CD4-positive, alpha-beta T cell treated with Interleukin-1 beta for 1 hour (primary cell): ENCODE measurements around the gene ASIC4.
A peak's percentile ranks its signal among the peaks of the same experiment; 100 is the strongest.

Experiments used
- DNase-seq, 2 donors: peaks; one replicate each; pipeline ENCODE4 v3.0.0-alpha.2; 2020 to 2022

ASIC4 gene

DNA sequence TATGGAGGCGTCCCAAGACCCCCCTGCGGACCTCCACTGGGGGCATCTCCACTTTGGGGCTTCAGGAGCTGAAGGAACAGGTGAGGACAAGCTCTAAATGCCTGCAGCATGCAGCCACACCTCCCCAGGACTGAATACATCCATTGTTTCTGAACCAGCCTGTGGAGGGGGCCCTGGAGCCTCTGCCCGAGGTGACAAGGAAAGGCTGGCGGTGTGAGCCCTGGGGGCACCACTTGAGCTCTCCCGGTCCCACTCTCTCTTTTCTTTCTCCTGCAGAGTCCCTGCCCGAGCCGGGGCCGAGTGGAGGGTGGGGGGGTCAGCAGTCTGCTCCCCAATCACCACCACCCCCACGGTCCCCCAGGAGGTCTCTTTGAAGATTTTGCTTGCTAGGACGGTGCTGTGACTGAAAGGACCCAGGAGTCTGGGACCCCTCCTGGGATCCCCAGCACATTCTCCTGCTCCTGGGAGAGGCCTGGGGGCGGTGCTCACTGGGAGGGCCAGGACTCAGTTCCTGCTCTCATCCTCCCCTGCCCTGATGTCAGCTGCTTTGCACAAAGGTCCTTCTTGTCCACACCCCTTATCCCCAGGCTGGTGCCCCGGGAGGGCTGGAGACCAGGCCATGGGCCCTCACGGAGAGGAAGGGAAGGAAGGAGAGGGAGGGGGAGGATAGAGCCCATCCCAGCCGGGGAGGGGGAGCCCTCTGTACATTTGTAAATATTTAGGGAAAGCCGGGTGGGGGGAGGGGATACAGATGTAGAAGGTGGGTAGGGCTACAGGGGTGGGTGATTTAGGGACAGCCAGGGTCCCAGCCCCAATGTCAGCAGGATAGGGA is 23.6 kb downstream of the ASIC4 start:
- DNase-seq: no peak

DNA sequence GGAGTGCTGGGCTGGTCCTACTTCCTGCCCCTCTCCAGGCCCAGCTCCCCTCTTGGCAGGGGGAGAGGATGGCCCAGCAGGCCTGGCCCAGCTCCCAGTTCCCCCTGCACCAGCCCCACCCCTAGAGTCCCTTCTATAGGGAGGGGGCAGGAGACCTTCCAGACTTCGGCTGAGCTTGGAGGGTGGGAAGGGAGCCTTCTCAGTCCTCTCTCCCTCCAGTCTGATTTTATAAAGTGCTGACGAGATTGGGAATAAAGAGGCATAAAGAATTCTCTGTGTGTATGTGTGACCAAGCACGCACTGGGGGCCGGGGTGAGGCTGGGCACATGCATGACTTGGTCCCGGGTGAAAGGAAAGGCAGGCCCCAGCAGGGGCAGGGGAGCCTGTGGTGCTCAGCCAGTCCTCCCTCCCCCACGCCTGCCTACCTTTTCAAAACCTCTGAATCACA is 24.2 kb downstream of the ASIC4 start:
- DNase-seq: no peak

DNA sequence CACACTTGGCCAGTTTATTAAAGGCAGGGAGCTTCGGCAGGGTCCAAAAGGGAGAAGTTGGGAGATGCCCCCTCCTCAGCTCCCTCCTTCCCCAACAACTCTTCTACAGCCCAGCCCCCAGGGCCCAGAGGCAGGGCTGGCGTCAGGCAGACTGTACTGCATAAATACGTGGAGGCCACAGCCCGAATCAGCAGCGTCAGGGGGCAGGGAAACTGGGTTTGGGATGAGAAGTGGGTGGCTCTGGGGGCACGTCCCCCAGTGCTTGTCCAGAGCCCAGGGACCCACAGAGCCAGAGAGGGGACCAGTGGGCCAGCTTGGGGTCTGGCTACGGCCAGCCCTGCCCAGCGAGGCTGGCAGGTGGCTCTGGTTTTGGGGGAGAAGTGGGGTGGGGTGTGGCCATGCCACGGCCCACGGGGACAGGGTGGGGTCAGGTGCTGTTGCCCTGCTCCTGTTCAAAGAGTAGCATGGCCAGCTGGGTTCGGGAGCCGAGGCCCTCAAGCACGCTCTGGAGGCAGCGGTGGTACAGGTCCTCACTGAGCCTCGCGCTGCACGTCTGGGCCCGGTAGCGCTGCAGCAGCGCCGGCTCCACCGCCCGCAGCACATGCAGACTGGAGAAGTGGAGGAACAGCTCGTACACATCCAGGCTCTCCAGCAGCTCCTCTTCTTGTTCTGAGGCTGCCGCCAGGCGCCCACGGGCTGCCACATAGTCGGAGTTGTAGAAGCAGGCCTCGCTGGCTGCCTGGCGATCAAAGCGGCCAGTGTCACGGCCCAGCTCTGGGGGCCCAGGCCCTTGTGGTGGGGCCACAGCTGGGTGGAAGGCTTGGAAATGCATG is 24.9 kb downstream of the ASIC4 start:
- DNase-seq: no peak

DNA sequence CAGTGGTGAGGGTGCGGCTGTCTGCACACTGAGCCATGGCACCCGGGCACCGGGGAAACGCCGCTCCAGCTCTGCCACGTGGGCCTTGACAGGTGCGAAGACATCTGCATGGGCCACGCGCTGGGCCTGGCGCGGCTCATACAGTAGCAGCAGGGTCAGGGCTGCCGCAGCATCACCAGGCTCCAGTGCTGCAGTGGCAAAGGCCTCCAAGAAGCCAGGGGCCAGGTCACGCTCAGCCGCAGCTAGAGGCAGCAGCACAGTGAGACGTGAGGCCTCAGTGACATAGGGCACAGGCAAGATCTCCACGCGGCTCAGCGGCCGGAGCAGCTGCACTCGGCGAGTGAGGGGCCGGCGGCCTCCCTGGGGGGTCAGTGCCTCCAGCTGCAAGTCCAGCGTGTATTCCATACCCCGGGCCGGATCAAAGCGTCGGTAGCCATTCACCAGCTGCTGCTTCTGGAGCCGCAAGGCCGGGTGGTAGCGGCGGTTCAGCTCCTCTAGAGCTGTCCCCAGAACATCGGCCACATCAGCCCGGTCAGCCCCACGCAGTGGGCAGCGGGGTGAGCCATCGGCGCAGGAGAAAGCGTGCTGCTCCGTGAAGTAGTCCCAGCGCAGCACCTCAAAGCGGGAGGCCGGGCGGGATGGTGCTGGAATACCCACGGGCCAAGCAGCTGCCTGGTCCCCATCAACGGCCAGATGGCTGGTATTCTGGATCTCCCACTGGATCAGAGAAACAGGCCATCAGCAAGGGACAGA is 25.8 kb downstream of the ASIC4 start:
- DNase-seq: no peak

DNA sequence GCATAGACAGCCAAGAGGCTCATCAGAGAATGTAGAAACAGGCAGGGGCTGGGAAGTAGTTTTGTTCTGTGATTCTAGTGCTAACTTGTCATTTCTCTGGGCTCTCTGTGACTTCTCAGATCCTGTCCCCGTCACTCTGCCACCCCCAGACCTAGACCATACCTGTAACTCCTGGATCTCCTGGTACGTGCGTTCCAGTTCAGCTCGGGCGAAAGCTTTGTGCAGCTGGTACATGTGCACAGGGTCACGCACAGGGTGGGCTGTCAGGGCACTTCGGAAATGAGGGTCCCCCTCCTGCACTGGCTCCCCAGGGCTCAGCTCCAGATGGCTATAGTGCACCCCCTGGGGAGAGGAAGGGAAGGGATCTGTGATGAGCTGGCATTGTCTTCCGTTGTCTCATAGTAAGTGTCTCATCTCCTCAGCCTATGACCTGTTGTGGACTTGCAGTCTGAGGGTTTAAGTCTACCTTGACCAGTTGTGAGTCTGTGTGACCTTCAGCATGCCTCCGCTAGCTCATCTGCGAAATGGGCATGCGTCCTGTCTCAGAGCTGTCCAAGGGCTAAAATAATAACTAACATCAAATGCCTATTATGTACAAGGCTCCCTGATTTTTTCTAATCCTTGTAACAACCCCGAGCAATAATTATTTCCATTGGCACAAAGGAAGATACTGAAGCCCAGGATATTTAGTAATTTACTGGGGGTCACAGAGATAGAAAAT is 26.7 kb downstream of the ASIC4 start:
- DNase-seq: no peak

DNA sequence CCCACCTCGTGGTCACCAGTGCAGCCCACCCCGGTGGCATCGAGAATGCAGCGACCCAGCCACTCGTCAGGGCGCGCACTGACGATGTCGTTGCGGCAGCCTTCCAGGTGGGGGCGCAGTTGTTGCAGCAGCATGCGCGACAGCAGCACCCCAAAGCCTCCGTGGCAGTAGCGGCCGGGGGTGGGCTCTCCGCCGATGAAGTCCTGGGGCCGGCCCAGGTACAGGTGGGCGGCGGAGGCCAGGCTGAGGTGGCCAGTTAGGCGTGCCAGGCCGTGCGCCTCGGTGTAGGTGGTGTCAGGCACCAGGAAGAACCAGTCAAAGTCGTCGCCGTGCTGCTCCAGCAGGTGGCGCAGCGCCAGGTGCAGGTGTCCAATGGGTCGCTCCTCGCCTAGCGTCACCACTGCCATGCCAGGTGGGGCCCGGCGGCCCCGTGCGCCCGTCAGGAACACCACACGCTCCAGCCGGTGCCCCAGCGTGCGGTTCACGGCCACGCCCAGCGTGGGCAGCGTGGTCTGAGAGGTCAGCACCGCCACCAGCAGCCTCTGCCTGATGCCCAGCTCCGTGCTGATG is 27.4 kb downstream of the ASIC4 start:
- peak; percentile 87 to 91 for DNase-seq

DNA sequence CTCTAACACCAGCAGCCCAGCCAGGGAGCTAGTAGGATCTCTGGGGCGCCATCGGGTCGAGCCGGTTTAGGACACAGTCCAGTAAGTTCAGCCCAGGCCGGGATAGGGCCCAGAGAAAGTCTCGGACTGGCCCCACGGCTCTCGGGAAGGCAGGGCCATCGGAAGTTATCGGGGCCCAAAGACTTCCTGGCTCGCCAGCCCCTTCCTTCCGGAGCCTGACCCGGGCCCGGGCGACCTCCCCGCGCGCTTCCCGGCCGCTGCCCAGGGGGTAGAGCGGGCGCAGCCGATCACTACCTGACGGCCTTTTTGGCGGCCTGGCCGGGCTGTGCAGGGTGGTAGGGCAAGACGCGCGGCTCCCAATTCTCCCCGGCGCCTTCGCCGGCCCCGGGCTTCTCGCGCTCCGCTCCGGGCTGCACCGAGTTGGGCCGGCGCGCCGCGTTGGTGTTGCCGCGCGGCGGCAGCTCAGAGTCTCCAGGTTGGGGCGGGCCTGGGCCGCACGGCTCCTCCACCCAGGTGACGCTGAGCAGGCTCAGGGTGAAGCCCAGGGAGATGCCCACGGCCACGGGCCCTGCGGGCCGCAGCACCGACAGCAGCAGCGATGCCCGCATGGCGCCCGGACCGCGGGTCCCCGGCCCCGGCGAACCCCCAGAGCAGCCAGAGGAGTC is 28.8 kb downstream of the ASIC4 start:
- DNase-seq: no peak

DNA sequence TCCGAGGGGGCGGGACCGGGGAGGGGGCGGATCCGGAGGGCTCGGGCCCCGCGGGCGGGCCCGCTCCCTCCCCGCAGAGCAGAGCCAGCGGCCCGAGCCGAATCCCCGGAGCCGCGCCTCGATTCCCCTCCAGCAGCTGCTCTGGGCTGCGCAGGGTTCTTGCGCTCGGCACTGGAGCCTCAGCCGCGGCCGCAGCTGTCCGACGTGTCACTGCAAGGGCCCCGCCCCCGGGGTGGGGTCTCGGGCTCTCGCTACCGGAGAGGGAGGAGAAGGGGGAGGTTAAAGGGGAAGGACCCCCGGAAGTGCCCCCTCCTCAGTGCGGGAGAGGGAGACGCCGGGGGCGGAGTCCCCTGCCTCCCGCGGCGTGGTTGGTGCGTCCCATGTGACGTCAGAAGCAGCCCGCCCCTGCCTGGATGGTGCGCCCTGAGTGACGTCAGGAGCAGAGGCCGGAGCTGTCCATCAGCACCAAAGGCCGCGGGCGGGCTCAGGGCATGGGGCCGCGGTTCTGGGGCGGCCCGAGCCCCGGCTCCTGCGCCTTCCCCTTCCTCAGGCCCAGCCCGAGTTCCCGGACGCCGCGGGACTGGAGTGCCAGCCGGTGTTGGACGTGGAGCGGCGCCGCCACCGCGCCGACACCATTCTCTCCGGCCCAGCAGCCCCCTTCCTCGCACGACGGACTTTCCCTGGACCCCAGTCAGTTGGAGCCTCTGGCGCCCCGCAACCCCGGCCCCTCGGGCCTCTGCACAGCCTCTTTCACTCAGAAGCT is 29.5 kb downstream of the ASIC4 start, which contains the start of the genes CHPF and TMEM198:
TSS of gene CHPF (minus strand) at position 214 of the 763 bp plus-strand sequence. CDS start 271 bp downstream, outside the sequence.
TSS of gene TMEM198 (plus strand) at position 433 of the 763 bp plus-strand sequence. CDS start 700 bp downstream, outside the sequence.
- peak; percentile 95 to 96 for DNase-seq

DNA sequence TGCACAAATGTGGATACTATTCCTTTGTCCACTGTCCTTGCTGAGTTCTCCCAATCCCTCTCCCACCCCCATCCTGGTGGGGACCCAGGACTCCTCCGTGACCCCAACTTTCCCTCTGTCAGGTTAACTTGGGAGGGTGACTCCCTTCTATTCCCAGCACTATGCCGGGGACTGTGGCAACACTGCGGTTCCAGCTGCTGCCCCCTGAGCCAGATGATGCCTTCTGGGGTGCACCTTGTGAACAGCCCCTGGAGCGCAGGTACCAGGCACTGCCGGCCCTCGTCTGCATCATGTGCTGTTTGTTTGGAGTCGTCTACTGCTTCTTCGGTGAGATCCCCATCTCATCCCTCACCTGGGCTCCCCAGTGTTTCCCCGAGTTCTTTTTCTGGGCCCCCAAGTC is 30.3 kb downstream of the ASIC4 start:
- no peak for DNase-seq

DNA sequence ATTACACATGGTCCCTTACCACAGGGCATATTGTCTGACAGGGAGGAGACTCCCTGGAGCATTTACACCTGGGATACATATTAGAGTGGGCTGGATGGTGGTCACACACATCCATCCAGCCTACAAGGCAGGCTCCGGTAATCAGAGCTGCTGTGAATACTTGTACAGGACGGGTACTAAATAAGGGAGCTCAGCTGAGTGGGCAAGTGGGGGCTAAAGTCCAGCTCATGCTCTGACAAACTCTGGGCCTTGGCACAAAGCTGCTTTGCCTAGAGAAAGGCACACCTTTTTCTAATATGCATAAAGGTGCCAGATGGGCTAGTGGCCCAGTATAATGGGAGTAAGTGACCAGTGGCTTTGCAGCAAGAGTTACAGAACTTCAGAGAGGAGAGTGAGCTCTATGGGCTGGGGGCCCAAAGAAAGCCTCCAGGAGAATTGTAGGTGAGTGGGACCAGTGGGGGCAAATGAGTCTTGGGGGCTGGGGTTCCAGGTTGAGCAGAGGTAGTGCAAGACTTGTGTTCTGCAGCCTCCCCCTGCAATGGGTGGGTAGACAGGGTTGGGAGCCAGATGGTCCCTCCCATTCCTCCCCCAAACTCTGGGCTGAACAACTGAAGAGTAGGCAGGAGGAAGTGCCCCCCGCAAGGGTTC is 31.1 kb downstream of the ASIC4 start:
- no peak for DNase-seq

DNA sequence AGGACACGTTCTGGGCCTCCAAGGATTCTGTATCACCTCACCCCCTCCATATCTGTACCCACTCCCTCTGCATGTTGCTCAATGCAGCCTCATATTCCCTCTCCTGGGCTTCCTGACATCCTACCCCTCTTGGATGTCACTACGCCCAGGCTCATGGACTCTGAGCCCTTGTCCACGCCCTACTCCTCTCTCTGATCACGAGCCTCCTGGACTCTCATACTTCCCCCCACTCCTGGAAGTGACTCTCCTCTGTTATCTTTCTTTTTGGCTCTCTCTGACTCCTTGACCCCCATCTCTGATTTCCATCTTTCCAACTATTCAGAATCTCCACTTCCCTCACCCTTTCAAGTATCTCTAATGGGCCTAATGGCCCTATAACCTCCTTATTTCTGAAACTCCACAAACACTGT is 31.7 kb downstream of the ASIC4 start:
- no peak for DNase-seq

DNA sequence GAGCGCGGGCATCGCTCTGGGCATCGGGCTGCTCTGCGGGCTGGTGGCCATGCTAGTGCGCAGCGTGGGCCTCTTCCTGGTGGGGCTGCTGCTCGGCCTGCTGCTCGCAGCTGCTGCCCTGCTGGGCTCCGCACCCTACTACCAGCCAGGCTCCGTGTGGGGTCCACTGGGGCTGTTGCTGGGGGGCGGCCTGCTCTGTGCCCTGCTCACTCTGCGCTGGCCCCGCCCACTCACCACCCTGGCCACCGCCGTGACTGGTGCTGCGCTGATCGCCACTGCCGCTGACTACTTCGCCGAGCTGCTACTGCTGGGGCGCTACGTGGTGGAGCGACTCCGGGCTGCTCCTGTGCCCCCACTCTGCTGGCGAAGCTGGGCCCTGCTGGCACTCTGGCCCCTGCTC is 33.3 kb downstream of the ASIC4 start:
- no peak for DNase-seq

DNA sequence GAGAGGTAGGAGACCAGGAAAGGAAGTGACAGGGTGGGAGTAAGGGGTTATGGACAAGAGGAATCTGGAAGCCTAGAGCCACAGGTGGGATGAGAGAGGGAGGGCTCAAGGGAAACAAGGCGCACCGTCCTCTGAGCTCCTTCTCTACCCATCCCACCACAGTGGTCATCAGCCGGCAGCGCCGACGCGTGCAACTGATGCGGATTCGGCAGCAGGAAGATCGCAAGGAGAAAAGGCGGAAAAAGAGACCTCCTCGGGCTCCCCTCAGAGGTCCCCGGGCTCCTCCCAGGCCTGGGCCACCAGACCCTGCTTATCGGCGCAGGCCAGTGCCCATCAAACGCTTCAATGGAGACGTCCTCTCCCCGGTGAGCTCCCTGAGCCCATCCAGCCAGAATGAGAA is 34.7 kb downstream of the ASIC4 start:
- no peak for DNase-seq

DNA sequence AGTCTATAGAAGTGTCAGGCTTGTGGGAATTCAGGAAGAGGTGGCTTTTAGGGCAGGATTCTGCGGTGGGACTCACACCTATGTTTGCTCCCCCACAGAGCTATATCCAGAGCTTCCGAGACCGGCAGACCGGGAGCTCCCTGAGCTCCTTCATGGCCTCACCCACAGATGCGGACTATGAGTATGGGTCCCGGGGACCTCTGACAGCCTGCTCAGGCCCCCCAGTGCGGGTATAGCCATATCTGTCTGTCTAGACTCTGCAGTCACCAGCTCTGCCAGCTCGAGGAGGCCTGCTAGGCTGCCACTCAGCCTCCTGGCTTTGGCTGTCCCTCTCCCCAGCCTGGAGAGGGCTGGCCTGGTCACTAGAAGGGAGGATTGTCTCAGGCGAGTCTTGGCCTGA is 35.3 kb downstream of the ASIC4 start:
- no peak for DNase-seq

DNA sequence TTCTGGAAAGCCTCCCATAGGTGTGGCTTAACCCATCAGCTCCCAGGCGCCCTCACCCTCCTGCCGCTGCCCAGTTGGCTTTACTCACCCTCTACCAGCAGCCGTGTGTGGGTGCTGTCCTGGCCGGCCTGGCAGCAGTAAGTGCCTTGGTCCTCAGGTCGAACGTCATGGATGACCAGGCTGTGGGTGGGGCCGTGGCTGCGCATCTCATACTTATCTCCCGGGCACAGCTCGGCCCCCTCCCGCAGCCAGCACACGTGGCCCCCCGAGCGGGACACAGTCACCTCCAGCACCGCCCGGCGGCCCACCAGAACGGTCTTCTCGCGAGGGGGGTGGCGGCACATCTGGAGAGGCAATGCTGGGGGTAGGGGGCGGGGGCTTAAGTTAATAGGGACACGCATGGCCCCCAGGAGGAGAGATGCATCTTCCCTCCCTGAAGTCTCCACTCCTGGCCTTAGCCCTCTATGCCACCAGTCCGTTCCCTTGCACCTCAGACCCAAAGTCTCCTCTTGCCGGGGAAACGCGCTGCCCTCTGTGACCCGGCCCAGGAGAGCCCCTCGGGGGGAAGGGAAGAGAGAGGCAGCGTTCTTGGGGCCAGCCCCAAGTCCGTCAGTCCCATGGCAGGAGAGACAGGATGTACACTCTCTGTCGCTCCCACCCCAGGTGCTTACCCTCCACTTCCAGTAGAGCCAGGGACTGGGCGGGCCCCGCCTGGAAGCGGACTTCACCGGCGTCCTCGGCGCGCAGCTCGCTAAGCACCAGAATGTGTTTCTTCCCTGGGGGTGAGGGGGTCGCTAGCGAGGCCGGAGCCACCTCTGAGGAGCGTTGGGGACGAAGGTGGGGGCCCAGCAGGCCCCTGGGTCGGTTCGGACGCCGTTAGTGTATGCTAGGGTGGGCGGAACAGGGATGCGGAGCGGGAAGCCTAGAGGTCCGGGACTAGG is 37.4 kb downstream of the ASIC4 start:
- peak in 1 of 2 donors; percentile 25 for DNase-seq

DNA sequence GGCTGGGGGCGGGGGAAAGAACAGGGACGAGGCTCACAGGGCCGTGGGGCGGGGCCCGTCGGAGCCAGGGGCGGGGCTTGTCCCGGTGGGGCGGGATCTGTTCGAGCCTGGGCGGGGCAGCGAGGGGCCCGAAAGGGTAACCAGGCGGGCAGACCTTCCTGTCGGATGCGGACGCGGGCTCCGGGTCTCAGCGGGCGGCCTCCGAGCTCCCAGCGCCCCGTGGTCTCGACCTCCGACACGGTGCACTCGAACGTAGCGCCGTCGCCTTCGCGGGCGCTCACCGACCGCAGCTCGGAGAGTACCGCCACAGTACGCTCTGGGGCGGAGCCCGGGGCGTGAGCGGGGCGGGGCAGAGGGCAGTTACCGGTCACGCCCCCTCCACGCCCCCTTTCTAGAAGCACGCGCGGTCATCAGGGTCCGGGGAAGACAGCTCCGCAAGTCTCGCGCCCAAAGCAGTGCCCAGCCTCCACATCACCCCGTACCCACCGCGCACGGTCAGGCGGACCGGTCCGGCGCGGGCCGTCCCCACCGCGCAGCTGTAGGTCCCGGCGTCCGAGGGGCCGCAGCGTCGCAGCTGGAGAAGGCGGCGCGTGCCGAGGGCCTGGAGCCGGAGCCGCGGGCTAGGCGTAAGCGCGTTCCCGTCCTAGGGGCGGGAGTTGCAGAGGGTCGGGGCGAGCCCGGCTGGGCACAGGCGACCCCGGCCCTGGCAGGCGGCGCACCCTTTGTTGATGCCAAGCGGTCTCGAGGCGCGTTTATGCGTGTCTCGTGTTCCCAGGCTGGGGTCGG is 38.3 kb downstream of the ASIC4 start:
- peak; percentile 80 to 81 for DNase-seq

DNA sequence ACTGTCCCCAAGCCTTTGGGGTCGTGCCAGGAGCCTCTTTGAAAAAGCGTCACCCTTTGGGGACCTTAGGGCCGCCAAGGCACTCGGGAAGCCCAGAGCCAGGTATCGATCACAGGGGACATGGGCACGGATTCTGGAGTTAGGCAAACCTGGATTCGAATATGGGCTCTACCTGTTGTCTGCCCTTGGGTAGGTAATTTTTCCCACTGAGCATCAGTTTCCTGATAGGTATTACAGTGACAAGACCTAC is 38.8 kb downstream of the ASIC4 start:
- DNase-seq: no peak

DNA sequence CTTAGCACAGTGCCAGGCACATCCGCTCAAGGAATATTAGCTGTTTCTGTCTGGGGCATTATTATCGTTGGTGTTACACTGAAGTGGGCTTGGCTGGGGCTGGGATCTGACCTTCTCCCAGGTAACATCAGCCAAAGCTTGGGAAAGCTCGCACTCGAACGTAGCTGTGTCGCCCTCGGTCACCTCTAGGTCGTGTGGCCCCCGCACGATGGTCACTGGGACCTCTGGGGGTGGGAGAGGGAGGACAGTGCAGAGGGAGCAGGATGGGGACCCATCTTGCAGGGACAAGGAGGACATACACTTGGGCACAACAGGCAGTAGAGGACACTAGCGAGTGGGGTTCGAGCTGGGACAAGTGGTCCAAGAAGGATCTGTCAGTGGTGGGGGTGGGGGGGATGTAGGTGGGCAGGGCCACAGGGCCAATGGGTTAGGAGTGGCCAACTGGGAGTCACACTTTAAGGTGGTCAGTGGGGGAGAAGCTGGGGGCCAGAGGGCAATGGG is 39.2 kb downstream of the ASIC4 start:
- DNase-seq: no peak
